B cell (primary cell): ENCODE results near the gene FKBP15. TPM values are rescaled to one million over a fixed set of nuclear protein-coding genes. Genes with fewer than 3 reads are reported as not detected.

ENCODE experiments used
- ATAC-seq: fragments of 200-7000 bp; cut with Tn5 transposase; one replicate; pipeline ENCODE4 v1.10.0; 2021; ENCODE audit warnings: low read depth, mild to moderate bottlenecking, moderate number of reproducible peaks, moderate library complexity
- CTCF ChIA-PET: fragments of 350-600 bp; sonication (Branson Sonifier 250); formaldehyde crosslinking; loops from one replicate; lab custom pipeline; 2021; ENCODE audit warnings: antibody characterized with exemption, inconsistent platforms; lab: Charles Lee
- POLR2A ChIA-PET: fragments of 350-600 bp; sonication (Branson Sonifier 250); formaldehyde crosslinking; loops from one replicate; lab custom pipeline; 2021; ENCODE audit warnings: antibody characterized with exemption; lab: Charles Lee
- DNase-seq: peaks from one replicate; pipeline ENCODE4 v3.0.0; 2013
- H2AFZ ChIP-seq: 2 replicates; pipeline ENCODE4 v1.6.1; 2012; ENCODE audit warnings: mild to moderate bottlenecking, low read depth, low read length; ENCODE audit not compliant: insufficient read depth, poor library complexity, severe bottlenecking
- H3K27ac ChIP-seq, 2 donors: 1 replicate in 1 of 2; 2 replicates in 1 of 2; pipeline ENCODE4 v1.5.1; 2012 to 2013; ENCODE audit warnings: low read length in 2 of 2, mild to moderate bottlenecking in 2 of 2, moderate library complexity in 1 of 2
- H3K27me3 ChIP-seq, 4 experiments: fragments of 200-600 bp in 1 of 4; sonication (generic) in 1 of 4; replicated peaks in 1 of 4; 1 replicate in 2 of 4; 2 replicates in 2 of 4; pipeline versions ENCODE4 v1.6.1 to v1.7.0; 2013 to 2016; ENCODE audit warnings: low read length in 3 of 4, mild to moderate bottlenecking in 2 of 4, mixed read lengths in 1 of 4, moderate library complexity in 1 of 4; ENCODE audit not compliant: insufficient read depth in 4 of 4, control insufficient read depth in 3 of 4; ENCODE audit errors: control extremely low read depth in 1 of 4
- H3K36me3 ChIP-seq, 2 experiments: replicated peaks in 1 of 2; 1 replicate in 1 of 2; 2 replicates in 1 of 2; pipeline versions ENCODE4 v1.6.1 to v1.7.1; 2013; ENCODE audit warnings: low read length in 1 of 2; ENCODE audit not compliant: insufficient read depth in 2 of 2, control insufficient read depth in 1 of 2; ENCODE audit errors: control extremely low read depth in 1 of 2, extremely low read depth in 1 of 2
- H3K4me1 ChIP-seq, 2 donors: fragments of 200-600 bp in 1 of 2; sonication (generic) in 1 of 2; 1 replicate in 1 of 2; 2 replicates in 1 of 2; pipeline versions ENCODE4 v1.5.1 to v1.6.1; 2013 to 2017; ENCODE audit warnings: low read length in 2 of 2; ENCODE audit not compliant: control insufficient read depth in 2 of 2, insufficient read depth in 2 of 2
- H3K4me2 ChIP-seq: replicated peaks from 2 replicates; pipeline ENCODE3; 2012; ENCODE audit warnings: mild to moderate bottlenecking, low read depth, low read length; ENCODE audit not compliant: poor library complexity, severe bottlenecking
- H3K4me3 ChIP-seq, 5 experiments: fragments of 200-600 bp in 1 of 5; sonication (generic) in 1 of 5; 1 replicate in 3 of 5; 2 replicates in 2 of 5; pipeline versions ENCODE4 v1.5.1 to v1.7.0; 2011 to 2016; ENCODE audit warnings: low read length in 4 of 5, mild to moderate bottlenecking in 4 of 5, low read depth in 2 of 5, control low read depth in 1 of 5, moderate library complexity in 1 of 5; ENCODE audit not compliant: insufficient read depth in 1 of 5; ENCODE audit errors: control extremely low read depth in 1 of 5, extremely low read depth in 1 of 5
- H3K79me2 ChIP-seq: fragments of 200-600 bp; sonication (generic); one replicate; pipeline ENCODE4 v1.6.0; 2016; ENCODE audit warnings: low read length; ENCODE audit not compliant: control insufficient read depth, insufficient read depth
- H3K9ac ChIP-seq: fragments of 200-600 bp; sonication (generic); 2 replicates; pipeline ENCODE4 v1.6.1; 2017; ENCODE audit warnings: mild to moderate bottlenecking, low read length, moderate library complexity
- H3K9me3 ChIP-seq, 3 donors: one replicate each; pipeline versions ENCODE4 v1.6.1 to v1.7.1; 2013; ENCODE audit warnings: low read length in 2 of 3; ENCODE audit not compliant: control insufficient read depth in 2 of 3, insufficient read depth in 1 of 3; ENCODE audit errors: control extremely low read depth in 1 of 3
- H4K20me1 ChIP-seq: 2 replicates; pipeline ENCODE4 v1.6.0; 2012; ENCODE audit warnings: mild to moderate bottlenecking, low read length; ENCODE audit not compliant: insufficient read depth, control insufficient read depth, poor library complexity, severe bottlenecking
- H3K27ac Mint-ChIP-seq: one replicate; pipeline ENCODE4 v1.8.0; 2021; ENCODE audit warnings: mixed read lengths
- H3K27me3 Mint-ChIP-seq: one replicate; pipeline ENCODE4 v1.8.0; 2021; ENCODE audit warnings: mixed read lengths
- H3K4me1 Mint-ChIP-seq: one replicate; pipeline ENCODE4 v1.8.0; 2021; ENCODE audit warnings: mixed read lengths
- H3K4me3 Mint-ChIP-seq: one replicate; pipeline ENCODE4 v1.8.0; 2021; ENCODE audit warnings: mixed read lengths
- H3K9me3 Mint-ChIP-seq: one replicate; pipeline ENCODE4 v1.8.0; 2022; ENCODE audit warnings: mixed read lengths; ENCODE audit not compliant: insufficient read depth
- EZH2 ChIP-seq: IDR thresholded peaks from 2 replicates; pipeline ENCODE4 v1.6.1; 2012; ENCODE audit warnings: borderline replicate concordance, low read depth, mild to moderate bottlenecking, moderate library complexity, low read length; ENCODE audit not compliant: insufficient read depth, poor library complexity, severe bottlenecking
- WGBS: methylation state at CpG from one replicate; pipeline ENCODE4 v1.1.5; 2013; ENCODE audit warnings: missing lambda C conversion rate; ENCODE audit not compliant: insufficient coverage; 5-methylcytosine and 5-hydroxymethylcytosine counted together
- intact Hi-C: fragments of 100-400 bp; cut with micrococcal nuclease; formaldehyde crosslinking; loops from one replicate; pipeline ENCODE4 v1.10.0; 2022
- polyA plus RNA-seq: library from polyadenylated mRNA; depleted of rRNA; stranded (reverse); fragments of >200 nt; gene quantifications from 2 replicates; pipeline ENCODE4 v1.2.3, GENCODE V29; 2012
- total RNA-seq, 2 donors: library from RNA; stranded (reverse); fragments of 120-200 nt in 1 of 2; gene quantifications; 1 replicate in 1 of 2; 2 replicates in 1 of 2; pipeline versions ENCODE4 v1.2.3 to v1.2.4, GENCODE V29; 2013 to 2022
- TF ChIP-seq, protein P1 (sequence below): fragments of 200-600 bp; IDR thresholded peaks from one replicate; pipeline ENCODE4 v1.8.0; 2022; ENCODE audit warnings: antibody characterized with exemption, mild to moderate bottlenecking

The FKBP15 gene
- total and polyA plus RNA-seq, 2 donors (not counting 1 experiment from before 2014, with no cell fraction given) = 21.1 to 40.6 TPM

DNA sequence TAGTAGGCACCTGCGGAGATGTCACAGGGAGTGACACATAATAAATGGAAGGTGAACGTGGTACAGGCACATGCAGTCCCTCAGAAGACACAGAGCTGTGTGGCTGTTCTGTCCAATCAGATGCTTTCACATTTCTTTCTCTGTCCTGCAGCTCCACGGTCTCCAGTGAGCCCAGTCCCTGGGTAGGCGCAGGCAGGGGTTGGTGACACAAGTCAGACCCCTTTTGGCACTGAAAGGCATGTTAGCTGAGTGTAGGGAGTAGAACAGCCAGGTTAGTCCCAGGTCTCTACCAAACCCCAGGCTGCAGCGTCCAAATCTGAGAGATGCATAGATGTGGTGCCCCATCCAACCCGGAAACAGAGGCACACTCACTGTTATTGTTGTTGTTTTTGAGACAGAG is 67.5 kb downstream of the FKBP15 start:
- Mint-ChIP-seq H3K9me3 (no peaks in the 10 kb centered on the region), H3K27me3 (no peaks in the 10 kb centered on the region), H3K4me3 (no peak overlapping the region), H3K4me1 (peaks cover 18% of the 10 kb centered on the region), H3K27ac (no peak overlapping the region)
- Histone ChIP-seq H3K27me3 (no peaks in the 10 kb centered on the region), H3K79me2 (no peaks in the 10 kb centered on the region), H3K36me3 (no peaks in the 10 kb centered on the region), H3K9me3 (no peaks in the 10 kb centered on the region), H3K4me3 (no peak overlapping the region), H3K4me2 (no peak overlapping the region), H2AFZ (no peak overlapping the region), H3K27ac (no peak overlapping the region), H4K20me1 (no peaks in the 10 kb centered on the region), H3K9ac (no peak overlapping the region), H3K4me1 (peaks cover 0 to 19% of the 10 kb centered on the region in 2 donors)
- ChIA-PET CTCF (interaction anchor here (1.1 kb wide), 1 partner anchor 248 kb away, joined by 4 read pairs; no protein-coding TSS in a partner anchor), POLR2A (no interaction called here)
- DNase-seq (no peak), ATAC-seq (no peak)
- TF ChIP-seq, protein P1, sequence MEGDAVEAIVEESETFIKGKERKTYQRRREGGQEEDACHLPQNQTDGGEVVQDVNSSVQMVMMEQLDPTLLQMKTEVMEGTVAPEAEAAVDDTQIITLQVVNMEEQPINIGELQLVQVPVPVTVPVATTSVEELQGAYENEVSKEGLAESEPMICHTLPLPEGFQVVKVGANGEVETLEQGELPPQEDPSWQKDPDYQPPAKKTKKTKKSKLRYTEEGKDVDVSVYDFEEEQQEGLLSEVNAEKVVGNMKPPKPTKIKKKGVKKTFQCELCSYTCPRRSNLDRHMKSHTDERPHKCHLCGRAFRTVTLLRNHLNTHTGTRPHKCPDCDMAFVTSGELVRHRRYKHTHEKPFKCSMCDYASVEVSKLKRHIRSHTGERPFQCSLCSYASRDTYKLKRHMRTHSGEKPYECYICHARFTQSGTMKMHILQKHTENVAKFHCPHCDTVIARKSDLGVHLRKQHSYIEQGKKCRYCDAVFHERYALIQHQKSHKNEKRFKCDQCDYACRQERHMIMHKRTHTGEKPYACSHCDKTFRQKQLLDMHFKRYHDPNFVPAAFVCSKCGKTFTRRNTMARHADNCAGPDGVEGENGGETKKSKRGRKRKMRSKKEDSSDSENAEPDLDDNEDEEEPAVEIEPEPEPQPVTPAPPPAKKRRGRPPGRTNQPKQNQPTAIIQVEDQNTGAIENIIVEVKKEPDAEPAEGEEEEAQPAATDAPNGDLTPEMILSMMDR = no peak
- TF ChIP-seq EZH2 = no peak
- intact Hi-C loops = loop anchor here (10.0 kb wide), 1 partner anchor 261 kb away; the partner anchor contains the start of genes C9orf43 and POLE3
- WGBS = 88% methylated on average over 2 of the region's 6 CpGs

DNA sequence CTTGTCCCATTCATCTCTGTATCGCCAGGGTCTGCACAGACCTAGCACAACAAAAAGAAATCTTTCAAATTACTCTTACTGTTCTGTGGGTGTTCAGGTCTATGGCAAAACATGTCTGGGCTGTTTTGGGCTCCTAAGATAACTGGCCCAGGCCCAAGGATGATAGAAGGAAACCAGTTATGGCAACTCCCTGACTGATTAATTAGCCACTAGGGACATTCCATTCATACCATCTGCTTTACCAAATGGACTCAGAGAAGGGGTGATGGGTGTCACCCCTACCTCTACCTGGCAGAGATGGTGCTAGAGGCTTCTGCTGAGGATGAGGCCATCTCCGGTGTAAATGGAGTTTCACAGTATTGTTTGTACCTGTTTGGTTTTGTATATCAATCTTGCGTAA is 68.4 kb downstream of the FKBP15 start:
- WGBS = 90% methylated on average over 2 of the region's 3 CpGs
- peak overlapping the region in 1 of 5 experiments; percentile 14 for H3K4me3 ChIP-seq

More for the DNA sequence above, 68.4 kb downstream of the FKBP15 start:
- ATAC-seq = no peak
- H4K20me1 ChIP-seq = no peaks in the 10 kb centered on the region
- no peak overlapping the region for H2AFZ ChIP-seq
- H3K9me3 ChIP-seq = no peaks in the 10 kb centered on the region
- Mint-ChIP-seq H3K9me3 (no peaks in the 10 kb centered on the region), H3K27ac (no peak overlapping the region), H3K27me3 (no peaks in the 10 kb centered on the region), H3K4me3 (peak overlapping the region; percentile 56), H3K4me1 (peaks cover 18% of the 10 kb centered on the region)
- peaks cover 0 to 19% of the 10 kb centered on the region in 2 donors for H3K4me1 ChIP-seq
- ChIA-PET POLR2A (no interaction called here), CTCF (interaction anchor here (0.8 to 1.1 kb wide), 2 partner anchors 249 to 505 kb away, joined by 3 to 4 read pairs; no protein-coding TSS in a partner anchor)
- no peak overlapping the region for H3K9ac ChIP-seq
- no peaks in the 10 kb centered on the region for H3K27me3 ChIP-seq
- no peak for DNase-seq
- TF ChIP-seq EZH2 = no peak
- TF ChIP-seq, protein P1 = no peak
- H3K4me2 ChIP-seq = no peak overlapping the region
- intact Hi-C loops = loop anchor here (10.0 kb wide), 1 partner anchor 262 kb away; the partner anchor contains the start of genes C9orf43 and POLE3
- H3K79me2 ChIP-seq = no peaks in the 10 kb centered on the region
- H3K27ac ChIP-seq = no peak overlapping the region
- no peaks in the 10 kb centered on the region for H3K36me3 ChIP-seq
